ENCODE measurements around the gene SESTD1.
A peak's percentile ranks its signal among the peaks of the same experiment; 100 is the strongest.
"Not testable (repeated sequence)": the region's sequence is repeated elsewhere in the genome, so short reads cannot be mapped to it uniquely, and the experiment has no call there.

SESTD1 gene

GRCh38 chr2:179201869-179202268 lies 62.8 kb downstream of the SESTD1 start:
- no peak for DNase-seq (ENCODE audit: low read depth, low spot score)

GRCh38 chr2:179195926-179196590 lies 68.6 kb downstream of the SESTD1 start:
- not testable (repeated sequence) for DNase-seq (ENCODE audit: low read depth, low spot score); H3K27ac ChIP-seq

More at GRCh38 chr2:179201869-179202268, 62.8 kb downstream of the SESTD1 start:
- H3K27ac ChIP-seq = no peak overlapping the region

DNA sequence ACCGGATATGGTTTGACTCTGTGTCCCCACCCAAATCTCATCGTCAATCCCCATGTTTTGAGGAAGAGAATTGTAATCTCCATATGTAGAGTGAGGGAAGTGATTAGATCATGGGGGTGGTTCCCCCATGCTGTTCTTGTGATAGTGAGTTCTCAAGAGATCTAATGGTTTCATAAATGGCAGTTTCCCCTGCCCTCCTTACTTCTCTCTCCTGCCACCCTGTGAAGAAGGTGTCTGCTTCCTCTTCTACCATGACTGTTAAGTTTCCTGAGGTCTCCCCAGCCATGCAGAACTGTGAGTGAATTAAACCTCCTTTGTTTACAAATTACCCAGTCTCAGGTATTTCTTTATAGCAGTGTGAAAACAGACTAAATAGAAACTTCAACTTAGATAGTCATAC lies 69.5 kb downstream of the SESTD1 start:
- no peak for DNase-seq (ENCODE audit: low read depth, low spot score)

GRCh38 chr2:179193759-179194394 lies 70.8 kb downstream of the SESTD1 start:
- no peak overlapping the region for H3K27ac ChIP-seq
- no peak for DNase-seq (ENCODE audit: low read depth, low spot score)

More for the DNA sequence above, 69.5 kb downstream of the SESTD1 start:
- no peak overlapping the region for H3K27ac ChIP-seq

DNA sequence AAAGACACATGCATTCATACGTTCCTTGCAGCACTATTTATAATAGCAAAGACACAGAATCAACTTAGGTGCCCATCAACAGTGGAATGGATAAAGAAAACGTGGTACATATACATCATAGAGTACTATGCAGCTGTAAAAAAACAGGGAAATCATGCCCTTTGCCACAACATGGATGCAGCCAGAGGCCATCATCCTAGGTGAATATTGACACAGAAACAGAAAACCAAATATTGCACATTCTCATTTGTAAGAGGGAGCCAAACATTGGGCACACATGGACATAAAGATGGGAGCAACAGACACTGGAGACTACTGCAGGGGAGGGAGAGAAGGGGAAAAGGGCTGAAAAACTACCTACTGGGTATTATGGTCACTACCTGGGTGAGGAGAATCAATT lies 73.5 kb downstream of the SESTD1 start:
- no peak for DNase-seq (ENCODE audit: low read depth, low spot score)

DNA sequence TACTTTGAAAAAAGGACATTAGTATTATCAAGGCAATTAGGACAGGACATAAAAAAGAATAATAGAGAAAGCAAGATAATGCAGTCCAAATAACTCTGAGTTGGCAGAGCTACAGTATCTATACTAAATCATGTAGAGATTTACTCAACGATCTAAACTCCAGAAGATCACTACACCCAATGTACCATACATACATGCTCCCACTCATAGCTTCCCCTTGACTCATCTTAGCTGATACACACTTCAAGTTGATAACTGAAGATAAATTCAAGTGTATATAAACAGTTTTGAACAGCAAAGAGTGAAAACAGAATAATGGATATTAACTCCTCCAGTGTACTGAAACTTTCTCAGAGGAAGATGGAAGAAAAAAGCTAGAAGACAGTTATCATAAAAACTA lies 78.5 kb downstream of the SESTD1 start:
- DNase-seq (ENCODE audit: low read depth, low spot score) = no peak
- H3K27ac ChIP-seq = no peak overlapping the region

More for the DNA sequence above, 73.5 kb downstream of the SESTD1 start:
- no peak overlapping the region for H3K27ac ChIP-seq

DNA sequence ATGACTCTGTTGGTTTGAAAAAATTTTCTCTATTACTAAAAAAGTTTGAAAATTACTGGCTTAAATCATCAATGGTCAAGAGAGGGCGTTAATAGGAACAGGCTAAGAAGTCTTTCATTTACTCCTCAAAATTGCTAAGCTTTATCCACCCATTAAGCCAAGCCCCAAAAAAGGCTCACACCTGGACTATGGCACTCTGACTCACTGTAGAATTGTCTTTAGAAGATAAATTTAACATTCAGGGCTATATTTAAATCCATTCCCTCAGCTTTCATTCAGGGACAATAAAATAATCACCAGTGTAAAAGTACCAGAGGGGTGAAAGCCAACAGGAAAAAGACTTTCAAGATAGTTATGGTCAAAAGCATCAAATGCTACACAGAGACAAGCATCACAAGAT lies 80.0 kb downstream of the SESTD1 start:
- no peak for DNase-seq (ENCODE audit: low read depth, low spot score)
- no peak overlapping the region for H3K27ac ChIP-seq

- H3K27ac ChIP-seq = no peak overlapping the region
- no peak for DNase-seq (ENCODE audit: low read depth, low spot score)
Measured at GRCh38 chr2:179181002-179181401, 83.6 kb downstream of the SESTD1 start.

DNA sequence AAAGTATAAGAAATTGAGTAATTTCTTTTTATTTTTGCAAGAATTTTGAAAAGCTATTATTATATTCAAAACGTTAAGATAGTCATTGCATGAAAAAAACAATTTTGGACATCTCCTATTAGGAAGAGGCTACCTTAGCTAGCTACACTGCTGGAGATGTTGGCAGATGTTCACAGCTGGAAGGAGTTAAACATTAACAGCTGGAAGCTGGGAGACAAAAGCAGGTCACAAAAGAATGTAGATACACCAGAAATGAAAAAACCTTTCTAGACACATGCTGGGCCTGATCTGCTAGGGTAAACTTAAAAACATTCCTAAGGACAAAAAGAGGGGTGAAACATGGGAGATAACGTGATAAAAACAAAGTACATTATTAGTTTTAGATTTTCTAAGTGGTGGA lies 84.4 kb downstream of the SESTD1 start:
- H3K27ac ChIP-seq = no peak overlapping the region
- no peak for DNase-seq (ENCODE audit: low read depth, low spot score)

DNA sequence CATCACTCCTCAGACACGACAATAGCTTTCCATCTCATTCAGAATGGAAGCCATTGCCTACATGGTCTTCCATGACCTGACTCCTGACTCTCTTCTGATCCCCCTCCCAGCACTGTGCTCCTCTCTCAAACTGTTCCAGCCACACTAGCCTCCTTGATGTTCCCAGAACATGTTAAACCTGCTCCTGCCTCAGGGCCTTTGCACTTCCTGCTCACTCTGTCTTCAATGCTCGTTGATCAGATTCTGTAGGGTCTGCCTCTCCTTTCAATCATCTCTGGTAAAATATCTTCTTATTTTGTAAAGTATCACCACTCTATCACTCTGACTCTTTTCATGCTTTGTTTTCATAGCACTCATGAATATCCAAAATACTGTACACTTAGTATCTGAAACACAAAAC lies 84.9 kb downstream of the SESTD1 start:
- no peak for DNase-seq (ENCODE audit: low read depth, low spot score)
- H3K27ac ChIP-seq = no peak overlapping the region

DNA sequence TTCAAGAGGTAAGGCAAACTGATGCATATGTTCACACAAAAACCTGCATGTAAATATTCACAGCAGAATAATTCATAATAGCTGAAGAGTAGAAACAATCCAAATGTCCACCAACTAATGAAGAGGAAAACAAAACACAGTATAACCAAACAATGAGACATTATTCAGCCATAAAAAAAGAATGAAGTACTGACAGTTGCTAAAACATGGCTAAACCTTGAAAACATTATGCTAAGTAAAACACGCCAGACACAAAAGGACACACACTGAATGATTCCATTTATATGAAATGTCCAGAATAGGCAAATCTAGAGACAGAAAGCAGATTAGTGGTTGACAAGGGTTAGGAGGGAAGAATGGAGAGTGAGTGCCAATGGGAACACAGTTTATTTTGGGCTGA lies 86.9 kb downstream of the SESTD1 start:
- H3K27ac ChIP-seq = no peak overlapping the region
- no peak for DNase-seq (ENCODE audit: low read depth, low spot score)

- no peak overlapping the region for H3K27ac ChIP-seq
- no peak for DNase-seq (ENCODE audit: low read depth, low spot score)
Measured at GRCh38 chr2:179174240-179174639, 90.4 kb downstream of the SESTD1 start.

DNA sequence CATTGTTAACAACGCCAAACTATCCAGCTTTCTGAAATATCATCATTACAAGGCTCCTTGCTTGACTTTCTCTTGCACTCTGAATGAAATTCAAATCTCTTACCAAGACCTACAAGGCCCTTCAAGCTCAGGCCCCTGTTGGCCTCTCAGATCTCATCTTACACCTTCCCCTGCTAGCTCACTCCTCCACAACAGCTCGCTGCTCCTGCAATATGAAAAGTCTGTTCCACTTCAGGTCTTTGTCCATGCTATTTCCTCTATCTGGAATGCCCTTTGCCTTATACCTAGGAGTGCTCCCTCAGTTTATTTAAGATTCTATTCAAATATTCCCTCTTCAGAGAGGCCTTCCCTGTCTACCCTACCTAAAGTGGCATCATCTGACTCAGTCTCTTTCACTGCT lies 91.7 kb downstream of the SESTD1 start:
- DNase-seq (ENCODE audit: low read depth, low spot score) = no peak
- no peak overlapping the region for H3K27ac ChIP-seq

GRCh38 chr2:179171371-179171770 lies 93.3 kb downstream of the SESTD1 start:
- H3K27ac ChIP-seq = no peak overlapping the region

DNA sequence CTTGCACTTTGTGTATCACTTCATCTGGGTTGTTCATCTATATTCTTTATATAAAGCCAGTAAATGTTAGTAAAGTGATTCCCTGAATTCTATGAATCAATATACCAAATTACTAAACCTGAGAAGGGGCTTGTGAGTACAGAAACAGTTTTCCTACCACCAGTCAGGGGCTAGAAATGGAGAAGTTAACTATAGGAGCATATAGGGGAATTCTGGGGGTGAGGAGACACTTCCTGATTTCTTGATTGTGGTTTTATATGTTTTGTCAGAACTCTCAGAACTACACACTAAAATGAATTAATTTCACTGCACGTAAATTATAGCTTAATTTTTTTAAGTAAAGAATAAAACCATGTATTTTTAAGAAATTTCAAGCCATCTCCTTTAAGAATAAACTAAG lies 93.7 kb downstream of the SESTD1 start:
- no peak for DNase-seq (ENCODE audit: low read depth, low spot score)
- H3K27ac ChIP-seq = no peak overlapping the region

More at GRCh38 chr2:179171371-179171770, 93.3 kb downstream of the SESTD1 start:
- no peak for DNase-seq (ENCODE audit: low read depth, low spot score)

- DNase-seq (ENCODE audit: low read depth, low spot score) = no peak
- H3K27ac ChIP-seq = no peak overlapping the region
Measured at GRCh38 chr2:179165356-179166000, 99.2 kb downstream of the SESTD1 start.

- no peak overlapping the region for H3K27ac ChIP-seq
- DNase-seq (ENCODE audit: low read depth, low spot score) = no peak
Measured at GRCh38 chr2:179141206-179141605, 123.4 kb downstream of the SESTD1 start.

- no peak overlapping the region for H3K27ac ChIP-seq
- no peak for DNase-seq (ENCODE audit: low read depth, low spot score)
Measured at GRCh38 chr2:179140571-179140970, 124.1 kb downstream of the SESTD1 start.

- DNase-seq (ENCODE audit: low read depth, low spot score) = no peak
- no peak overlapping the region for H3K27ac ChIP-seq
Measured at GRCh38 chr2:179139506-179139905, 125.1 kb downstream of the SESTD1 start.

GRCh38 chr2:179137200-179137759 lies 127.4 kb downstream of the SESTD1 start:
- H3K27ac ChIP-seq = no peak overlapping the region
- DNase-seq (ENCODE audit: low read depth, low spot score) = peak; percentile 12

GRCh38 chr2:179133016-179133415 lies 131.6 kb downstream of the SESTD1 start:
- no peak for DNase-seq (ENCODE audit: low read depth, low spot score)
- H3K27ac ChIP-seq = no peak overlapping the region
